ENCODE data around the gene TCL1B.

DNA sequence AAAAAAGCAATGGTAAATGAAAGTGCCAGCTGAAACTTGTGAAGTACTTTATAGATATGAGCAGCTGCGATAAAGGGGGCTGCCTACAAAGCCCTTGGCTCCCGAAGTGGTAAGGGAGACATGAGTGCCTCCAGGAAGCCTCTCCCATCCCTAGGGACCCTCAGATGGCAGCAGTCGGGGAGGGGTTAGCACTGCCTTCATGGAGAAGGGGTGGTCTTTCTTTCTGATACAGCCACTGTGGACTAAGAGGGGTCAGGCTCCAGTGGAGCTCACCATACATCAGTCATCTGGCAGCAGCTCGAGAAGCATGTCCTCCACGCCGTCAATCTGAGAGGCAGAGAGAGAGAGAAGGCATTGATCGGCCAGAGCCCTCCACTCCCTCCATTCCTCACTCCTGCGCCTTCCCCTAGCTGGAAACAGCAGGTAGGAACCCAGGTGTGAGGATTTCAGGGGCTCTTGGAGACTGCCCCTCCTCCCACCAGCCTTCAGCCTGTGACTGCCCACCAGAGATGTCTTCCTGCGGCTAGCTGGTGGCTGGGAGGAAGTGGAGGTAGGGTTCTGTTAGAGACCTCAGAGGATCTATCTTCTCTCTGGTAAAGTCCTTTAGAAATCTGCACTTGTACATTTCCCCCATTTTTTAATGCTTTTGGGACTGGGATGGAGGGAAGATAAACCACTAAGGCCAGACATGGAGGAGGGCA, 25.4 kb downstream of the TCL1B start:
- no peak for TF ChIP-seq CTCF (IDR thresholded peaks at IDR 0.05)
- TF ChIP-seq POLR2AphosphoS5 (IDR thresholded peaks at IDR 0.05) = no peak
- TF ChIP-seq POLR2A (IDR thresholded peaks at IDR 0.05) = no peak
- TF ChIP-seq EP300 (IDR thresholded peaks at IDR 0.05) = no peak

Data from gastroesophageal sphincter (tissue), 3 donors.